GM19193 (cell line): ENCODE measurements around the gene KRTAP10-10.
"Not testable (repeated sequence)": the region's sequence is repeated elsewhere in the genome, so short reads cannot be mapped to it uniquely, and the experiment has no call there.

Experiments used
- POLR2A ChIP-seq: IDR thresholded peaks from 4 replicates; pipeline ENCODE4 v1.6.1; 2011; ENCODE audit not compliant: insufficient read depth, insufficient read length; ENCODE audit errors: extremely low read depth

Gene KRTAP10-10

GRCh38 chr21:44637018-44637850, at the start of gene KRTAP10-10:
KRTAP10-10 (plus strand) TSS chr21:44637356; CDS start chr21:44637418, 62 bp downstream.
- TF ChIP-seq POLR2A = no peak

- TF ChIP-seq POLR2A = no peak
These were observed 48.1 kb upstream of the KRTAP10-10 start for GRCh38 chr21:44589094-44589493.

GRCh38 chr21:44589586-44590305, 47.4 kb upstream of the KRTAP10-10 start:
- no peak for TF ChIP-seq POLR2A

- TF ChIP-seq POLR2A = no peak
These were observed 46.8 kb upstream of the KRTAP10-10 start for GRCh38 chr21:44590311-44590721.

- no peak for TF ChIP-seq POLR2A
These were observed 44.5 kb upstream of the KRTAP10-10 start, which contains the start of gene KRTAP10-6 for GRCh38 chr21:44592446-44593311. KRTAP10-6 (minus strand) TSS chr21:44592505; CDS start chr21:44592484, 21 bp downstream.

GRCh38 chr21:44593598-44594405, 43.4 kb upstream of the KRTAP10-10 start:
- no peak for TF ChIP-seq POLR2A

- TF ChIP-seq POLR2A = no peak
These were observed 42.7 kb upstream of the KRTAP10-10 start for GRCh38 chr21:44594406-44594916.

- no peak for TF ChIP-seq POLR2A
These were observed 41.6 kb upstream of the KRTAP10-10 start for GRCh38 chr21:44595524-44595923.

GRCh38 chr21:44596068-44596725, 41.0 kb upstream of the KRTAP10-10 start:
- TF ChIP-seq POLR2A = no peak

GRCh38 chr21:44598061-44598460, 39.1 kb upstream of the KRTAP10-10 start:
- no peak for TF ChIP-seq POLR2A

GRCh38 chr21:44599264-44600029, 37.7 kb upstream of the KRTAP10-10 start:
- TF ChIP-seq POLR2A = no peak

- not testable (repeated sequence) for TF ChIP-seq POLR2A
These were observed 36.8 kb upstream of the KRTAP10-10 start, which contains the start of gene KRTAP10-7 for GRCh38 chr21:44600118-44600978. KRTAP10-7 (plus strand) TSS chr21:44600597; CDS start chr21:44600622, 25 bp downstream.
